ENCODE data around the gene DCAF15.
A peak's percentile ranks its signal among the peaks of the same experiment; 100 is the strongest.

Gene DCAF15, protein sequence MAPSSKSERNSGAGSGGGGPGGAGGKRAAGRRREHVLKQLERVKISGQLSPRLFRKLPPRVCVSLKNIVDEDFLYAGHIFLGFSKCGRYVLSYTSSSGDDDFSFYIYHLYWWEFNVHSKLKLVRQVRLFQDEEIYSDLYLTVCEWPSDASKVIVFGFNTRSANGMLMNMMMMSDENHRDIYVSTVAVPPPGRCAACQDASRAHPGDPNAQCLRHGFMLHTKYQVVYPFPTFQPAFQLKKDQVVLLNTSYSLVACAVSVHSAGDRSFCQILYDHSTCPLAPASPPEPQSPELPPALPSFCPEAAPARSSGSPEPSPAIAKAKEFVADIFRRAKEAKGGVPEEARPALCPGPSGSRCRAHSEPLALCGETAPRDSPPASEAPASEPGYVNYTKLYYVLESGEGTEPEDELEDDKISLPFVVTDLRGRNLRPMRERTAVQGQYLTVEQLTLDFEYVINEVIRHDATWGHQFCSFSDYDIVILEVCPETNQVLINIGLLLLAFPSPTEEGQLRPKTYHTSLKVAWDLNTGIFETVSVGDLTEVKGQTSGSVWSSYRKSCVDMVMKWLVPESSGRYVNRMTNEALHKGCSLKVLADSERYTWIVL

DNA sequence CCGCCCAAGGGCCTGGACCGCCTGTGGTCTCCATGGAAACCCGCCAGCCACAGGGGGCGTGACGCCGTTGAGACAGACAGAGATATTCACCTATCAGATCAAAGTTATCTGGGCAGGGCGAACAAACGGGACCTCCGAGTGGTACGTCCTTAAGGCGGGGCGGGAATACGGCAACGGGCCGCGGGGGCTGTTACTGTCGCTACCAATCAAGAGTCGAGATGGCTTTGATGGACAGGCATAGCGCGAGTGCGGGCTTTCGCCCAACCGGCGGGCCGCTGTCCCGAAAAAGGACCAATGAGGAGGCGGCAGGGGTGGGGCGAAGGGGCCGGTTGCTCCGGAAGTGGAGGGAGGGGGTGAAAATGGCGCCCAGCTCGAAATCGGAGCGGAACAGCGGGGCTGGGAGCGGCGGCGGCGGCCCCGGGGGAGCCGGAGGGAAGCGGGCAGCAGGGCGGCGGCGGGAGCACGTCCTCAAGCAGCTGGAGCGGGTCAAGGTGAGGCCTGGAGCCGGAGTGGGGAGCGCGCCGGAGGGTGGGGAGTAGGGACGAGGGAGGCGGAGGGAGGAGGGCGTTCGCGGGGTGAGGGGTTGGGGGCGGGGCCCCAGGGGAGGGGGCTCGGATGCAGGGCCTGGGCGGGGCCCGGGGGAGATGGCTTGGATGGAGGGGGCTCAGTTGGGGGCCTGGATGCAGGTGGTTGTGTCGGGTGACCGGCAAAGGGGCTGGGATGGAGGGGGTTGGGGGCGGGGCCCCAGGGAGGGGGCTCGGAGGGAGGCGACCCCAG is at the start of gene DCAF15:
TSS of gene DCAF15 (plus strand) at position 356 of the 777 bp plus-strand sequence. CDS start at position 360, 4 bp downstream.
- H3K27ac ChIP-seq: peak within 1 kb of the TSS; percentile 34
- TF ChIP-seq, protein P1, sequence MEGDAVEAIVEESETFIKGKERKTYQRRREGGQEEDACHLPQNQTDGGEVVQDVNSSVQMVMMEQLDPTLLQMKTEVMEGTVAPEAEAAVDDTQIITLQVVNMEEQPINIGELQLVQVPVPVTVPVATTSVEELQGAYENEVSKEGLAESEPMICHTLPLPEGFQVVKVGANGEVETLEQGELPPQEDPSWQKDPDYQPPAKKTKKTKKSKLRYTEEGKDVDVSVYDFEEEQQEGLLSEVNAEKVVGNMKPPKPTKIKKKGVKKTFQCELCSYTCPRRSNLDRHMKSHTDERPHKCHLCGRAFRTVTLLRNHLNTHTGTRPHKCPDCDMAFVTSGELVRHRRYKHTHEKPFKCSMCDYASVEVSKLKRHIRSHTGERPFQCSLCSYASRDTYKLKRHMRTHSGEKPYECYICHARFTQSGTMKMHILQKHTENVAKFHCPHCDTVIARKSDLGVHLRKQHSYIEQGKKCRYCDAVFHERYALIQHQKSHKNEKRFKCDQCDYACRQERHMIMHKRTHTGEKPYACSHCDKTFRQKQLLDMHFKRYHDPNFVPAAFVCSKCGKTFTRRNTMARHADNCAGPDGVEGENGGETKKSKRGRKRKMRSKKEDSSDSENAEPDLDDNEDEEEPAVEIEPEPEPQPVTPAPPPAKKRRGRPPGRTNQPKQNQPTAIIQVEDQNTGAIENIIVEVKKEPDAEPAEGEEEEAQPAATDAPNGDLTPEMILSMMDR (IDR thresholded peaks at IDR 0.05; ENCODE audit: low read depth, low read length, missing control alignments): no peak
- peak within 1 kb of the TSS; percentile 72 for H3K4me3 ChIP-seq (ENCODE audit: low read depth, low read length)
- in situ Hi-C loops (cut with HindIII; ENCODE audit: low pct_ligation_motif_present, low sequenced_read_pairs): no loop called here
- DNase-seq: peak; percentile 100
- H3K27me3 ChIP-seq (replicated peaks): no peaks in the 10 kb centered on the region
- peaks cover 28% of the 10 kb centered on the region for H3K36me3 ChIP-seq (replicated peaks)

DNA sequence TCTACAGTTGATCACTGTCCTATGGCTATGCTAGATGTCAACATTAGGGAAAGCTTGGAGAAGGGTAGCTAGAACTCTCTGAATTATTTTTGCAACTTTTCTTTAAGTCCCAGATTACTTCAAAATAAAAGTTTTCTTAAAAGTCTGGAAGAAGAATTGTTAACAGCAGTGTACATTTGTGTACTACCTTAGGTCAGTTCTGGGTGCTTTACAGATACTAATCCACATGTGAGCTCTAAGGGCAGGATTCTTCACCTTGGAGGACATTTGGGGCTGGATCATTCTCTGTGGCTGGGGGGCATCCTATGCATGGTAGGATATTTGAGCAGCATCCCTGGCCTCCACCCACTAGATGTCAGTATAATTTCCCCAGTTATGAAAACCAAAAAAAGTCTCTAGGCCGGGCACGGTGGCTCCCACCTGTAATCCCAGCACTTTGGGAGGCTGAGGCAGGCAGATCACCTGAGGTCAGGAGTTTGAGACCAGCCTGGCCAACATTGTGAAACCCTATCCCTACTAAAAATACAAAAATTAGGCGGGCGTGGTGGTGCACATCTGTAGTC is 49.2 kb upstream of the DCAF15 start:
- no peak overlapping the region for H3K4me3 ChIP-seq (ENCODE audit: low read depth, low read length)
- TF ChIP-seq, protein P1 (IDR thresholded peaks at IDR 0.05; ENCODE audit: low read depth, low read length, missing control alignments): peak; percentile 59
- no peak for DNase-seq
- H3K27me3 ChIP-seq (replicated peaks): no peaks in the 10 kb centered on the region
- no peaks in the 10 kb centered on the region for H3K36me3 ChIP-seq (replicated peaks)
- H3K27ac ChIP-seq: no peak overlapping the region
- in situ Hi-C loops (cut with HindIII; ENCODE audit: low pct_ligation_motif_present, low sequenced_read_pairs): no loop called here

DNA sequence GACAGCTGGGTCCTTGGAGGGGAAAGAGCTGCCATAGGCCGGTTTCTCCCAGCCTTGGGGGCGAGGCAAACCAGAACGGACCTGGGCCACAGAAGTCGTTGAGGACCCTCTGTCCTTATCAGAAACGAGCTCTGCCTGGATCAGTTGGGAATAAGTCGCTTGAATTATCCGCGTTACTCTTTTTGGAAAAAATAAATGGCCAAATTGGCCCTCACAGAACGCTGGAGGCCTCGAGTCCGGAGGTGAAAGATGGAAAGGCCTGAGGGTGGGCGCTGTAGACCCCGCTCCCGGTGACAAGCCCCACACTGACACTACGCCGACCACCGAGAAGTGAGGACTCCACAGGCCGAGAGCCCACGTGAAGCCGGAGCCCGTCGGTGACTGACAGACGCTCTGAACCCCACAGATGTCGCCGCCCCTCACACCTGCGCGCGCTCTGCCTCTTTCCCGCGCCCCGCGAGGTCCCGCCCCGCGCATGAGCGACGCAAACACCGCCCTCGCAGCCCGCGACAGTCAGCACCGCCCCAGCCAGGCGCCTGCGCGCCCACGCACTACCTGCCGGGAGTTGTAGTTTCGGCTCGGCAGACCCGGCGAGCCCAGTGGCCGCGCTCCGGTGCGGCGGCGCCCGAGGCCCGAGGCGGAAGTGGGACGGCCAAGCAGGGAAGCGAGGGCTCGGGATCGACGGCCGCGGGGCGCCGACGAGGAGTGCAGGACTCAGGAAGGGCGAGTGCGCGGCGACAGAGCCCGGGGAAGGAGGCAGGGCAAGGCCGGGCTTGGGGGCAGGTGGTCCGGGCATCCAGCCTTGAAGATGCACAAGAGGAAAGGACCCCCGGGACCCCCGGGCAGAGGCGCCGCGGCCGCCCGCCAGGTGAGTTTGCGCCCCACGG is 46.4 kb upstream of the DCAF15 start, which contains the start of the genes BRME1 and CC2D1A:
TSS of gene BRME1 (minus strand) at position 484 of the 887 bp plus-strand sequence. CDS start 1,225 bp downstream, outside the sequence.
TSS of gene CC2D1A (plus strand) at position 568 of the 887 bp plus-strand sequence. CDS start at position 809, 241 bp downstream.
- peak within 1 kb of the TSS; percentile 80 for H3K4me3 ChIP-seq (ENCODE audit: low read depth, low read length)
- in situ Hi-C loops (cut with HindIII; ENCODE audit: low pct_ligation_motif_present, low sequenced_read_pairs): no loop called here
- DNase-seq: peak; percentile 73
- TF ChIP-seq, protein P1 (IDR thresholded peaks at IDR 0.05; ENCODE audit: low read depth, low read length, missing control alignments): no peak
- H3K27ac ChIP-seq: no peak within 1 kb of the TSS
- H3K27me3 ChIP-seq (replicated peaks): no peaks in the 10 kb centered on the region
- no peaks in the 10 kb centered on the region for H3K36me3 ChIP-seq (replicated peaks)

DNA sequence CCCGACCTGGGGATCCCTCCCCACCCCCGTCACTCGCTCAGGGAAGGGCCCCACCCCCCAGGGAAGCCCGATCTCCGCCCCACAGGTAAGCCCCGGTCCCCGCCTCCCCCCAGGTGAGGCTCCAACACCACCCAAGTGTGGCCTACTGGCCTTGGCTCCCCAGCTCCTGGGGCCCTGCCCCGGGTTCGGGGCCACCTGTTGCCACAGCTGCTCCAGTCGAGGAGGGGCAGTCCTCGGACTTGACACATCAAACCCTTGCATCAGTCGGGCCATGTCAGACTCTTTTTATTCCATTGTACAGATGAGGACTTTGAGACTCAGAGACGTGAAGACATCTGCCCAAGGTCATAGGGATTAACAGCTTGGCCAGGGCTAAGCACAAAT is 45.8 kb upstream of the DCAF15 start:
- no peak for DNase-seq
- no peak overlapping the region for H3K27ac ChIP-seq

More for the DNA sequence above, 45.8 kb upstream of the DCAF15 start:
- H3K36me3 ChIP-seq (replicated peaks): no peaks in the 10 kb centered on the region
- TF ChIP-seq, protein P1 (IDR thresholded peaks at IDR 0.05; ENCODE audit: low read depth, low read length, missing control alignments): no peak
- in situ Hi-C loops (cut with HindIII; ENCODE audit: low pct_ligation_motif_present, low sequenced_read_pairs): no loop called here
- H3K27me3 ChIP-seq (replicated peaks): no peaks in the 10 kb centered on the region
- H3K4me3 ChIP-seq (ENCODE audit: low read depth, low read length): peak overlapping the region; percentile 80
